ENCODE results near the gene GALNT8. TPM values are rescaled to one million over a fixed set of nuclear protein-coding genes. Genes with fewer than 3 reads are reported as not detected.

The GALNT8 gene
- total and polyA plus RNA-seq, 10 of the 15 experiments (the other 5 are each of a cell fraction or from before 2014, with no cell fraction given): 0.14 to 0.81 (median 0.31) TPM; not detected in 1

DNA sequence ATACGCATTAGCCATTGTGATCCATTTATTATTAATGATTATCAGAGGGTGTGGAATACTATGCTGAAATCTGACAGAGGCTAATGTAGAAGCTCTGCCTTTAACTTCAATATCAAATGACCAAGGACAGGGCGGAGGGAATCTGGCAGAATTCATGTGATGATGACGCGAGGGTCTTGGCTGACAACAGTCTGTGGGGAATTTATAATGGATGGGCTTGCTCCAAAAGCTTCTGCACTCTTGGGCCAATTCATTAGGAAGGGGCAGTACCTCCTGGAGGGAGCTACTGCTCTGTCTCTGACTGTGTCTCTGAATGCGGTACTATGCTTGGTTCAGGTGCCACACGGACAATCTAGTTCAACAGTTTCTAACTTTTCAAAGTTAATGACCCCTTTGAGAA lies 46.2 kb downstream of the GALNT8 start:
- 88% methylated on average over 6 of the region's 6 CpGs for WGBS (ENCODE audit: insufficient coverage, insufficient replicate concordance, low lambda C conversion rate, missing lambda C conversion rate)
- ChIA-PET RAD21 (ENCODE audit: unreplicated experiment) (interaction anchor here (1.5 kb wide), 1 partner anchor 8 kb away, joined by 5 read pairs; no protein-coding TSS in a partner anchor), POLR2A (no interaction called here), CTCF (interaction anchor here (0.9 to 1.8 kb wide), 3 partner anchors 9 to 89 kb away, joined by 3 to 6 read pairs (median 6); no protein-coding TSS in a partner anchor), SMC1A (ENCODE audit: uncharacterized antibody, unreplicated experiment) (interaction anchor here (0.6 to 1.2 kb wide), 2 partner anchors 8 to 213 kb away, joined by 3 to 4 read pairs; no protein-coding TSS in a partner anchor)
- in situ Hi-C loops (cut with MboI) (no loop called here), intact Hi-C loops (cut with micrococcal nuclease; ENCODE audit: unreplicated experiment) (no loop called here)
- Histone ChIP-seq H3K9ac (ENCODE audit: control insufficient read depth, insufficient read depth, low read length) (no peak overlapping the region), H3K9me3 (replicated peaks; ENCODE audit: control insufficient read depth, insufficient read depth, low read length) (no peaks in the 10 kb centered on the region), H3K36me3 (ENCODE audit: control insufficient read depth in 2 of 2, insufficient read depth in 2 of 2, low read length in 1 of 2) (no peaks in the 10 kb centered on the region), H3K79me2 (ENCODE audit: control insufficient read depth, insufficient read depth, low read length) (no peaks in the 10 kb centered on the region), H3K27ac (ENCODE audit: control insufficient read depth, insufficient read depth) (no peak overlapping the region), H3K27me3 (replicated peaks in 1 of 2; ENCODE audit: control insufficient read depth in 2 of 2, insufficient read depth in 2 of 2, low read length in 1 of 2) (no peaks in the 10 kb centered on the region), H3K4me3 (no peak overlapping the region), H4K20me1 (ENCODE audit: control insufficient read depth, insufficient read depth) (no peaks in the 10 kb centered on the region), H3K4me1 (ENCODE audit: control insufficient read depth, insufficient read depth, low read length) (no peaks in the 10 kb centered on the region), H2AFZ (ENCODE audit: control insufficient read depth, low read depth, low read length) (no peak overlapping the region), H3K4me2 (ENCODE audit: control insufficient read depth, insufficient read depth) (no peak overlapping the region)
- no TSS peak for BruUV-seq (replicated peaks)
- DNase-seq (ENCODE audit: low read depth, low spot score) (no peak), FAIRE-seq (no peak), ATAC-seq (no peak)
- TF ChIP-seq, protein P1, sequence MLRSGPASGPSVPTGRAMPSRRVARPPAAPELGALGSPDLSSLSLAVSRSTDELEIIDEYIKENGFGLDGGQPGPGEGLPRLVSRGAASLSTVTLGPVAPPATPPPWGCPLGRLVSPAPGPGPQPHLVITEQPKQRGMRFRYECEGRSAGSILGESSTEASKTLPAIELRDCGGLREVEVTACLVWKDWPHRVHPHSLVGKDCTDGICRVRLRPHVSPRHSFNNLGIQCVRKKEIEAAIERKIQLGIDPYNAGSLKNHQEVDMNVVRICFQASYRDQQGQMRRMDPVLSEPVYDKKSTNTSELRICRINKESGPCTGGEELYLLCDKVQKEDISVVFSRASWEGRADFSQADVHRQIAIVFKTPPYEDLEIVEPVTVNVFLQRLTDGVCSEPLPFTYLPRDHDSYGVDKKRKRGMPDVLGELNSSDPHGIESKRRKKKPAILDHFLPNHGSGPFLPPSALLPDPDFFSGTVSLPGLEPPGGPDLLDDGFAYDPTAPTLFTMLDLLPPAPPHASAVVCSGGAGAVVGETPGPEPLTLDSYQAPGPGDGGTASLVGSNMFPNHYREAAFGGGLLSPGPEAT (IDR thresholded peaks at IDR 0.05; ENCODE audit: low read depth): no peak
- TF ChIP-seq NR2F1 (conservative IDR thresholded peaks at IDR 0.05) (no peak), POLR2AphosphoS2 (IDR thresholded peaks at IDR 0.05; ENCODE audit: low read depth, low read length) (no peak), SRF (IDR thresholded peaks at IDR 0.05; ENCODE audit: low read depth in 2 of 2, low read length in 2 of 2) (no peak), MTA3 (IDR thresholded peaks at IDR 0.05; ENCODE audit: borderline replicate concordance, low read length) (no peak), TCF3 (IDR thresholded peaks at IDR 0.05; ENCODE audit: borderline replicate concordance, insufficient read depth, low read depth, low read length) (no peak), SREBF2 (IDR thresholded peaks at IDR 0.05; ENCODE audit: low read length) (no peak), ZSCAN29 (IDR thresholded peaks at IDR 0.05) (no peak), SP1 (IDR thresholded peaks at IDR 0.05; ENCODE audit: low read depth, low read length) (no peak), GABPA (IDR thresholded peaks at IDR 0.05; ENCODE audit: low read depth) (no peak), POU2F2 (IDR thresholded peaks at IDR 0.05; ENCODE audit: borderline replicate concordance, low read depth, low read length) (no peak)
- TF ChIP-seq, protein P2, sequence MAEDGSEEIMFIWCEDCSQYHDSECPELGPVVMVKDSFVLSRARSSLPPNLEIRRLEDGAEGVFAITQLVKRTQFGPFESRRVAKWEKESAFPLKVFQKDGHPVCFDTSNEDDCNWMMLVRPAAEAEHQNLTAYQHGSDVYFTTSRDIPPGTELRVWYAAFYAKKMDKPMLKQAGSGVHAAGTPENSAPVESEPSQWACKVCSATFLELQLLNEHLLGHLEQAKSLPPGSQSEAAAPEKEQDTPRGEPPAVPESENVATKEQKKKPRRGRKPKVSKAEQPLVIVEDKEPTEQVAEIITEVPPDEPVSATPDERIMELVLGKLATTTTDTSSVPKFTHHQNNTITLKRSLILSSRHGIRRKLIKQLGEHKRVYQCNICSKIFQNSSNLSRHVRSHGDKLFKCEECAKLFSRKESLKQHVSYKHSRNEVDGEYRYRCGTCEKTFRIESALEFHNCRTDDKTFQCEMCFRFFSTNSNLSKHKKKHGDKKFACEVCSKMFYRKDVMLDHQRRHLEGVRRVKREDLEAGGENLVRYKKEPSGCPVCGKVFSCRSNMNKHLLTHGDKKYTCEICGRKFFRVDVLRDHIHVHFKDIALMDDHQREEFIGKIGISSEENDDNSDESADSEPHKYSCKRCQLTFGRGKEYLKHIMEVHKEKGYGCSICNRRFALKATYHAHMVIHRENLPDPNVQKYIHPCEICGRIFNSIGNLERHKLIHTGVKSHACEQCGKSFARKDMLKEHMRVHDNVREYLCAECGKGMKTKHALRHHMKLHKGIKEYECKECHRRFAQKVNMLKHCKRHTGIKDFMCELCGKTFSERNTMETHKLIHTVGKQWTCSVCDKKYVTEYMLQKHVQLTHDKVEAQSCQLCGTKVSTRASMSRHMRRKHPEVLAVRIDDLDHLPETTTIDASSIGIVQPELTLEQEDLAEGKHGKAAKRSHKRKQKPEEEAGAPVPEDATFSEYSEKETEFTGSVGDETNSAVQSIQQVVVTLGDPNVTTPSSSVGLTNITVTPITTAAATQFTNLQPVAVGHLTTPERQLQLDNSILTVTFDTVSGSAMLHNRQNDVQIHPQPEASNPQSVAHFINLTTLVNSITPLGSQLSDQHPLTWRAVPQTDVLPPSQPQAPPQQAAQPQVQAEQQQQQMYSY (CRISPR knock-in tag; IDR thresholded peaks at IDR 0.05): no peak
- TF ChIP-seq, protein P3, sequence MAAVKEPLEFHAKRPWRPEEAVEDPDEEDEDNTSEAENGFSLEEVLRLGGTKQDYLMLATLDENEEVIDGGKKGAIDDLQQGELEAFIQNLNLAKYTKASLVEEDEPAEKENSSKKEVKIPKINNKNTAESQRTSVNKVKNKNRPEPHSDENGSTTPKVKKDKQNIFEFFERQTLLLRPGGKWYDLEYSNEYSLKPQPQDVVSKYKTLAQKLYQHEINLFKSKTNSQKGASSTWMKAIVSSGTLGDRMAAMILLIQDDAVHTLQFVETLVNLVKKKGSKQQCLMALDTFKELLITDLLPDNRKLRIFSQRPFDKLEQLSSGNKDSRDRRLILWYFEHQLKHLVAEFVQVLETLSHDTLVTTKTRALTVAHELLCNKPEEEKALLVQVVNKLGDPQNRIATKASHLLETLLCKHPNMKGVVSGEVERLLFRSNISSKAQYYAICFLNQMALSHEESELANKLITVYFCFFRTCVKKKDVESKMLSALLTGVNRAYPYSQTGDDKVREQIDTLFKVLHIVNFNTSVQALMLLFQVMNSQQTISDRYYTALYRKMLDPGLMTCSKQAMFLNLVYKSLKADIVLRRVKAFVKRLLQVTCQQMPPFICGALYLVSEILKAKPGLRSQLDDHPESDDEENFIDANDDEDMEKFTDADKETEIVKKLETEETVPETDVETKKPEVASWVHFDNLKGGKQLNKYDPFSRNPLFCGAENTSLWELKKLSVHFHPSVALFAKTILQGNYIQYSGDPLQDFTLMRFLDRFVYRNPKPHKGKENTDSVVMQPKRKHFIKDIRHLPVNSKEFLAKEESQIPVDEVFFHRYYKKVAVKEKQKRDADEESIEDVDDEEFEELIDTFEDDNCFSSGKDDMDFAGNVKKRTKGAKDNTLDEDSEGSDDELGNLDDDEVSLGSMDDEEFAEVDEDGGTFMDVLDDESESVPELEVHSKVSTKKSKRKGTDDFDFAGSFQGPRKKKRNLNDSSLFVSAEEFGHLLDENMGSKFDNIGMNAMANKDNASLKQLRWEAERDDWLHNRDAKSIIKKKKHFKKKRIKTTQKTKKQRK (IDR thresholded peaks at IDR 0.05; ENCODE audit: low read depth, low read length): no peak
- TF ChIP-seq, protein P4, sequence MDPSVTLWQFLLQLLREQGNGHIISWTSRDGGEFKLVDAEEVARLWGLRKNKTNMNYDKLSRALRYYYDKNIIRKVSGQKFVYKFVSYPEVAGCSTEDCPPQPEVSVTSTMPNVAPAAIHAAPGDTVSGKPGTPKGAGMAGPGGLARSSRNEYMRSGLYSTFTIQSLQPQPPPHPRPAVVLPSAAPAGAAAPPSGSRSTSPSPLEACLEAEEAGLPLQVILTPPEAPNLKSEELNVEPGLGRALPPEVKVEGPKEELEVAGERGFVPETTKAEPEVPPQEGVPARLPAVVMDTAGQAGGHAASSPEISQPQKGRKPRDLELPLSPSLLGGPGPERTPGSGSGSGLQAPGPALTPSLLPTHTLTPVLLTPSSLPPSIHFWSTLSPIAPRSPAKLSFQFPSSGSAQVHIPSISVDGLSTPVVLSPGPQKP (IDR thresholded peaks at IDR 0.05; ENCODE audit: low read depth, low read length): no peak
